ENCODE results near the gene BLTP2.

Gene BLTP2

GRCh38 chr17:28597606-28598383, 47.2 kb downstream of the BLTP2 start:
- DNase-seq: no peak

All from NCI-H345 (cell line).